Measurements from ENCODE around the gene VASP. TPM values are rescaled to one million over a fixed set of nuclear protein-coding genes. Genes with fewer than 3 reads are reported as not detected.
A peak's percentile ranks its signal among the peaks of the same experiment; 100 is the strongest.

Gene VASP
- total and polyA plus RNA-seq, 2 of the 13 experiments (the other 11 are each of a cell fraction or from before 2014, with no cell fraction given) = 41.8 to 67.1 TPM

DNA sequence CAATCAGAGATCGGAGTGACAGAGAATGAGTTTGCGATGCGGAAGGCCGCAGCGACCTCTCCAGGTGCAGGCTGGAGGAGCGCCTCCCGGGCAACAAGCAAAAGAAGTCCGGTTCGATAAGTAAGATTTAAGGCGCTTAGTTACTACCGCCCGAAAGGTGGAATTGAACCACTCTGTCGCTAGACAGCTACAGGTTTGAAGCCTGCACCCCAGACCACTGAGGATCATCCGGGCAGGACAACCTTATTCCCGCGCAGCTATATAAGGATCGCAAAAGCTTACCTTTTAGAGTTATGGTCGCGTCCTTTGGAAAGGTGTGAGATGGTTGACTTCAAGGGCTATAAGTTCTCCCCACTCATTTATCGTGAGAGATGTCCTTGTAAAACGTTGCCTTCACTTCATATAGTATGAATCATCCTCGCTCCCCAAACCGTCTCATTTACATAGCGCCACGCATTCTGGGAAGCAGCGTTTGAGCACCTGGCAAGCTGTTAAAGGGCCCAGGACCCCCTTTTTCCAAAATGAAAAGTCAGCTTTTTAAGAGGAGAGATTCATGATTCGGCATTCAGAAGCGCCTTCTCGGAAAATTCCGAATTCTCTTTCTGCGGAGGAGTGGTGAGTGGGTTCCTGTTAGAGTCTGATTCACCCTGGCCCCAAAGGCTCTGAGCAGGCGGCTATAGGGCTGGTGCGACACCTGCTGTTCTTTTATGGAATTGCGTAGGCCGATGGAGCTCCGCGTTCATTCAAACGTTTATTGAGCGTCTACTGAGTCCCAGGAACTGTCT lies 28.6 kb upstream of the VASP start (continued):
- TF ChIP-seq AFF4 (CRISPR knock-in tag; IDR thresholded peaks at IDR 0.05) (no peak), SNAPC2 (CRISPR knock-in tag; IDR thresholded peaks at IDR 0.05) (peak; percentile 100), FOXP1 (IDR thresholded peaks at IDR 0.05) (no peak), FOXP1 (CRISPR knock-in tag; IDR thresholded peaks at IDR 0.05) (no peak), ZBTB25 (CRISPR knock-in tag; IDR thresholded peaks at IDR 0.05) (peak; percentile 69; the same call in 1 of the 2 replicates), POGZ (CRISPR knock-in tag; IDR thresholded peaks at IDR 0.05) (no peak), TGIF2 (CRISPR knock-in tag; IDR thresholded peaks at IDR 0.05) (no peak), HMG20B (CRISPR knock-in tag; conservative IDR thresholded peaks at IDR 0.05) (0 out of 2 replicates have a peak, but pooled peaks have one; percentile 30), SPEN (CRISPR knock-in tag; IDR thresholded peaks at IDR 0.05; ENCODE audit: low read depth) (peak; percentile 25; the same call in 1 of the 2 replicates), ZNF780A (CRISPR knock-in tag; IDR thresholded peaks at IDR 0.05) (no peak), ZBTB7B (CRISPR knock-in tag; IDR thresholded peaks at IDR 0.05) (no peak), ZNF331 (CRISPR knock-in tag; IDR thresholded peaks at IDR 0.05) (peak; percentile 87), CEBPG (CRISPR knock-in tag; IDR thresholded peaks at IDR 0.05) (no peak), ZNF609 (CRISPR knock-in tag; IDR thresholded peaks at IDR 0.05; ENCODE audit: borderline replicate concordance) (no peak), SALL2 (CRISPR knock-in tag; IDR thresholded peaks at IDR 0.05) (peak; percentile 93), CC2D1A (CRISPR knock-in tag; IDR thresholded peaks at IDR 0.05) (0 out of 2 replicates have a peak, but pooled peaks have one; percentile 53), PPARG (CRISPR knock-in tag; conservative IDR thresholded peaks at IDR 0.05) (peak; percentile 25; the same call in 1 of the 2 replicates), THAP11 (CRISPR knock-in tag; IDR thresholded peaks at IDR 0.05) (peak; percentile 83), HDAC1 (CRISPR knock-in tag; IDR thresholded peaks at IDR 0.05) (no peak; the same call in 1 of the 2 replicates)
- TF ChIP-seq, protein P1, sequence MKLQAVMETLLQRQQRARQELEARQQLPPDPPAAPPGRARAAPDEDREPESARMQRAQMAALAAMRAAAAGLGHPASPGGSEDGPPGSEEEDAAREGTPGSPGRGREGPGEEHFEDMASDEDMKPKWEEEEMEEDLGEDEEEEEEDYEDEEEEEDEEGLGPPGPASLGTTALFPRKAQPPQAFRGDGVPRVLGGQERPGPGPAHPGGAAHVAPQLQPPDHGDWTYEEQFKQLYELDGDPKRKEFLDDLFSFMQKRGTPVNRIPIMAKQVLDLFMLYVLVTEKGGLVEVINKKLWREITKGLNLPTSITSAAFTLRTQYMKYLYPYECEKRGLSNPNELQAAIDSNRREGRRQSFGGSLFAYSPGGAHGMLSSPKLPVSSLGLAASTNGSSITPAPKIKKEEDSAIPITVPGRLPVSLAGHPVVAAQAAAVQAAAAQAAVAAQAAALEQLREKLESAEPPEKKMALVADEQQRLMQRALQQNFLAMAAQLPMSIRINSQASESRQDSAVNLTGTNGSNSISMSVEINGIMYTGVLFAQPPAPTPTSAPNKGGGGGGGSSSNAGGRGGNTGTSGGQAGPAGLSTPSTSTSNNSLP (IDR thresholded peaks at IDR 0.05; ENCODE audit: low read depth, low read length) = peak; percentile 74
